HL-60/S4 treated with phorbol 12-myristate 13-acetate at 8.2 ng/mL for 4 days and 3 days (cell line): ENCODE measurements around the gene KRT27.
"Not testable (repeated sequence)": the region's sequence is repeated elsewhere in the genome, so short reads cannot be mapped to it uniquely, and the experiment has no call there.

ENCODE experiments used
- in situ Hi-C: fragments of 300-500 bp; cut with MboI; formaldehyde crosslinking; loops from 2 replicates; pipeline ENCODE4 v1.15.0; 2022; ENCODE audit warnings: low sequenced_read_pairs

Gene KRT27, protein sequence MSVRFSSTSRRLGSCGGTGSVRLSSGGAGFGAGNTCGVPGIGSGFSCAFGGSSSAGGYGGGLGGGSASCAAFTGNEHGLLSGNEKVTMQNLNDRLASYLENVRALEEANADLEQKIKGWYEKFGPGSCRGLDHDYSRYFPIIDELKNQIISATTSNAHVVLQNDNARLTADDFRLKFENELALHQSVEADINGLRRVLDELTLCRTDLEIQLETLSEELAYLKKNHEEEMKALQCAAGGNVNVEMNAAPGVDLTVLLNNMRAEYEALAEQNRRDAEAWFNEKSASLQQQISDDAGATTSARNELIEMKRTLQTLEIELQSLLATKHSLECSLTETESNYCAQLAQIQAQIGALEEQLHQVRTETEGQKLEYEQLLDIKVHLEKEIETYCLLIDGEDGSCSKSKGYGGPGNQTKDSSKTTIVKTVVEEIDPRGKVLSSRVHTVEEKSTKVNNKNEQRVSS

DNA sequence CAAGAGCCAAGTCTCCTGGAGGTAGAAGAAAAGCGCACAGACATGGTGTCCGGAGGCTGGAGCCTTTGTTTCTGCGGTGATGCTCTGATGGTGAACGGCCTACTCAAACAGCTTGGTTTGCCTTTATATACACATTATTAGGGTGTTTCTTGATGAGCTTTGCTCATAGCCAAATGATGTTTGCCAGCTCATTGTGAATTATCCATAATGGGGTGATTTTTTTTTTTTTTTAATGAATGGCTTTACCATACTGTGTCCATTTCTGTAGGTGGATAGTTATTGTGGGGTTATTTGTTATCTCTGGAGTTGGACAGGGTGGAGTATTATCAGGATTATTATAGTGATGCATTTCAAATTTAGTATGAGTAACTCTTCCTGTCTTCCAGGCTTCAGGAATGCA is at the start of gene KRT27:
Gene KRT27, minus strand, starts transcription at position 101 of the 400 bp plus-strand sequence. Its CDS starts 57 bp downstream, at position 44.
- in situ Hi-C loops = no loop called here

DNA sequence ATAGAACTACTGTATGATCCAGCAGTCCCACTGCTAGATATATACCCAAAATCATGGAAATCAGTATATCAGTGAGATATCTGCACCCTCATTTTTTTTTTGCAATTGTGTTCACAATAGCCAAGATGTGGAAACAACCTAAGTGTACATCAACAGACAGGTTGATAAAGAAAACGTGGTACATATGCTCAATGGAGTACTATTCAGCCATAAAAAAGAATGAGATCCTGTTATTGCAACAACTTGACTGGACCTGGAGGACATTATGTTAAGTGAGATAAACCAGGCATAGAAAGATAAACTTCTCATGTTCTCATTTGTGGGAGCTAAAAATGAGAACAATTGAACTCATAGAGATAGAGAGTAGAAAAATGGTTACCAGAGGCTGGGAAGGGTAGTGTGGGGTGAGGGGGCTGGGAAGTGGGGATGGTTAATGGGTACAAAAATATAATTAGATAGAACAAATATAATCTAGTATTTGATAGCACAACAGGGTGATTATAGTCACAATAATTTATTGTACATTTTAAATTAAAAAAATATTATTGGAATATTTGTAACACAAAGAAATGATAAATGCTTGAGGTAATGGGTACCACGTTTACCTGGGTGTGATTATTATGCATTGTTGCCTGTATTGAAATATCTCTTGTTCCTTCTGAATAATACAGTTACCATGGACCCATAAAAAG is 47.9 kb upstream of the KRT27 start:
- in situ Hi-C loops = no loop called here

DNA sequence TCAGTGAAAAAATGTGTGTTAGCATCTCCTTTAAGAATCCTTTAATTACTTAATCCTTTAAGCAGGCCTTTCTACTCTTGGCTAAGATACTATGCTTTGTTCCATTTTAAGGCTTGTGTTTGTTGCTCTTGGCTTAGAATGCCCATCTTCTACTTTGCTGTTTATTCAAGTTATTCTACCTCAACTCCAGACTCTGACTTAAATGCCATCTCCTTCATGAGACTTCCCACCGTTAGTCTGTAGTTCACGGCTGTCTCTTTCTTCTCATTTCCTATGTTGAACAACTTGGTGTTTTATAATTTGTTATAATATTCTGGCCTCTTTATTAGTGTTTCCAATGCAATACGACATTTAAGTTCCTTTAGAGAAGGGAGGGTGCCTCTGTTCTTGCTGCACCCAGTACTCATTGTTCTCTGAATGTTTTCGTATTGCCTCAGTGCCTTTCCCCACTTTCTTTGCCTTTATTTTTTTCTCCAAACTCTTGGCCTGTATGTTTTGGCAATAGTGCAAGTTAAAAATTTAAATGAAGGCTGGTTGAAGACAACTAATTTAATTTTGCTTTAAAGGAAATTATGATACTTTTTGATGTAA is 46.2 kb upstream of the KRT27 start:
- in situ Hi-C loops = no loop called here

DNA sequence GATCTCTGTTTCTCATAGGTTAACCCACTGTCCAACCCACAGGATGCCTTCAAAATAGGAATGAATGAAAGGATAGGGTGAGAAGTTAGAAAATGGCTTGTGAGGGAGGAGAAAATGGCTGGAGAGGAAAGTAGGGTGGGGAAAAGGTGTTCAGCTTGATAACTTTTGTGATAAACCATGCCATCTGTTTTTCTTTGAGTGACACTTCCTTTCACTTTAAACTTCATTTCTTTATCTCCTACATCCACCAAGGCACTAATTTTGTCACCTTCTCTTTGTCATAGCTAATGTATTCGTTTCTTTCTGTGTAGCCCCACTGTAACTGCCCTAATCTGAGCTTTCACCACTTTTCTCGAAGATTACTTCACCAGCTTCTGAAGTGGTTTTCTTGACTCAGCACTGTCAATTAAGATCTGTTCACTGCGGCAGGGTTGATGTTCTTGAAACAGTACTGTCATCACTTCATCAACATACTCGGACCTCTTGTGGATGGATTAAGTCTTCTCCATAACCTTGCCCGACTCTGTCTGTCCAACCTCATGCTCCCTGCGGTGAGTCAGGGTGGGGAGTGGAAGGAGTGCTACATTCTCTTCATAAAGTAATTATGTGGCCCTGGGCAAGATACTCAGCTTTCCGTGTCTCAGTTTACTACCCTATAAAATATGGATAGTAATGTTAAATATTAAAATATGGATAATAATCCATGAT is 45.5 kb upstream of the KRT27 start:
- in situ Hi-C loops = no loop called here

DNA sequence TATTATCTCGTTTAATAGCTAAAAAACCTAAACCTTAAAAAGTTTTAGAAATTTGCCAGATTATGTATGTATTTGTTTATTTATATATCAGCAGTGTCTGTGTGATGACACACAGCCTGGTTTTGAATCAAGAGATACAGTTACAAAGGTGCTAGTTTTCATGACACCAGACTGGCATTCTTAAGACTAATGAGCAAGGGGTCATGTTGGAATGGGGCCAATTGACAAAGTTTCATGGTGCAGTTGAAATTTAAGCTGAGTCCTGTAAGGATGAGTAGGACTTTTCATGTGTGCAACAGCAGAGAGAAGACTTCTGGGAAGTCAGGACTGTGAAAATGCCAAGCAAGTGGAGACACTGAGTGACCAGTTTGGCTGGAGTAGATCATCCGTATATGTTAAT is 43.2 kb upstream of the KRT27 start:
- in situ Hi-C loops = no loop called here

DNA sequence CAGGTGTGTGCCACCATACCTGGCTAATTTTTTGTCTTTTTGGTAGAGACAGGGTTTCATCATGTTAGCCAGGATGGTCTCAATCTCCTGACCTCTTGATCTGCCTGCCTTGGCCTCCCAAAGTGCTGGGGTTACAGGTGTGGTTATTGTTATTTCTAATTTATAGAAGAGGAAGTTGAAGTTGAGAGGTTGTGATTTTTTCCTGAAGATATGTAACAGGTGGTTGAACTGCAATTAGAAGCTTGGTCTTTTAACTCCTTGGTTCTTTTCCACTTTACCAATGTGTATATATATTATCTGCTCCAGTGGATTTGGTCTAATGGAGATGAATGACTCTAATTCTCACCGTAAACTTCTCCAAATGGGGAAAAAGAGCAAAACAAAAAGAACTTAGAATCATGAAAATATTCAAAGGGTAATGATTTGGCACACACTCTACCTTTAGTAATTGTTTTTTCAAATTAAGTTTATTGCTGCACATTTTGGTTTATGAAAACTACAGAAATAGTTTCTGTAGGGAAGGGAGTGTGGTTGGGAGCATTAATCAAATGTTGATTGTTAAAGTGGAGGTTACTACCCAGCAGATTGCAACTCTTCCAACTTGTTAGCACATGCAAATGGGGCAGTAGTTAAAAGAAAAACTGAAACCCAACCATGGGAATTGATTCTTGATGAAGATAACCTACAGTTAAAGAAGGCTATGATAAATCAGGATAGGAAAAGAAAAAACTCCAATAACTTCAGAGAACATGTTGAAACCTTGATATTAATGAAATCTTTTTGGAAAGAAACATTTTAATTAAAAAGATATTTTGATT is 41.9 kb upstream of the KRT27 start:
- in situ Hi-C loops = no loop called here

DNA sequence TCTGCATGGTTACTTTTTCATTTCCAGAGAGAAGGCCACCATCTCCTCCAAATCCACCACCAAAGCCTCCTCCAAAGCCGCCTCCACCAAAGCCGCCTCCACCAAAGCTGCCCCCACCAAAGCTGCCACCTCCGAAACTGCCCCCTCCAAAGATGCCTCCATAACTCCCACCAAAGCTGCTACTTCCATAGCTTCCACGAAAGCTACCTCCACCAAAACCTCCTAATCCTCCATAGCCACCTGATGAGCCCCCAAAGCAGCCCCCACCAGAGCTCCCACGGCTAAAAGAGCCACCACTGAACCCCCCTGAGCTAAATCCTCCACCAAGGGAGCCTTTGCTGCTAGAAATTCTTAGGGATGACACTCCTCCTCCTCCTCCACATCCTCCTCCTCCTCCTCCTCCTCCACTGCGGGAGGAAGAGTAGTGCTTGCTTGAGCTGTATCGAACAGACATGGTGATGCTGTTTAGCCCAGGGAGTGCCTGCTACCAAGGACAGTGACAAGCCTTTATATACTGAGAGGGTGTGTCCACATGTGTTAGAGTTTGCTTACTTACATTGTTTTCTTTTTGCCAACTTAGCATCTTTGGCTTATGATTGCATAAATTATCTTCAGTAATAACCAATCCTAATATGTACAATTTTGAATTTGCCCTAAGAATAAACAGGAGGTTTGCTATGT is 39.9 kb upstream of the KRT27 start, which contains the start of gene KRT10:
Gene KRT10, minus strand, starts transcription at position 483 of the 681 bp plus-strand sequence. Its CDS starts 29 bp downstream, at position 454.
- in situ Hi-C loops = no loop called here

DNA sequence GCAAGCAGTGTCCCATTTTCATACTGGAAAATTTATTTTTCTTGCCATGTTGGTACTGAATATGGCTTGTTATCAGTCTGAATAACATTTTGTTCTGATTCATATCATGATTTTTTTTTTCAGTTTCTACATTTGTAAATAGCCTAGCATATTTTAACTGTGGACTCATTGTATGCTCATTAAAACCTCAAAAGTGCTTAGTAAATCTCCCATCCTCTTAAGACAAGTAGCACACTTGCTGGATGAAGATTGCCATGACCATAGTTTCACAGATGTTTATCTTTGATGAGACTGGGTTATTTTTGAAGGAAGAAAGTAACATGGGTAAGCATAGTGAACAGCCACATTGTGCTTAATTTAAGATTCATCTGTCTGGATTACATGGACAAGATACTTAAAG is 39.2 kb upstream of the KRT27 start:
- in situ Hi-C loops = no loop called here

DNA sequence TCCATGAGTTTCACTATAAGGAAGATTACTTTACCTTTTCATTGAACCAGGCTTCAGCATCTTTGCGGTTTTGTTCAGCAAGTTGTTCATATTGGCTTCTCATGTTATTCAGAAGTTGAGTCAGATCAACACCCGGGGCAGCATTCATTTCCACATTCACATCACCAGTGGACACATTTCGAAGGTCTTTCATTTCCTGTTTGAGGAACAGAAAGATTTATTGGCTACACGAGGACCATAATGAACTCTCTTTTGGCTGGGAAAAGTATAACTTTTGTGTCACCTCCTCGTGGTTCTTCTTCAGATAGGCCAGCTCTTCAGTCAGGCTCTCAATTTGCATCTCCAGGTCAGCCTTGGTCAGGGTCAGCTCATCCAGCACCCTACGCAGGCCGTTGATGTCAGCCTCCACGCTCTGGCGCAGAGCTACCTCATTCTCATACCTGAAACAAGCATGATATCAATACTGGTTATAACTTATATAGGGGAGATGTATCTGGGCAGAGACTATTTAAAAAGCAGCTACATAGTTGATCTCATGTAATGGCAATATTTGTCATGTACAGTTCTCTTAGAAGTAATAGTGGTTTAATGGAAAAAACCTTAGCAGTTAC is 38.0 kb upstream of the KRT27 start:
- in situ Hi-C loops = no loop called here

DNA sequence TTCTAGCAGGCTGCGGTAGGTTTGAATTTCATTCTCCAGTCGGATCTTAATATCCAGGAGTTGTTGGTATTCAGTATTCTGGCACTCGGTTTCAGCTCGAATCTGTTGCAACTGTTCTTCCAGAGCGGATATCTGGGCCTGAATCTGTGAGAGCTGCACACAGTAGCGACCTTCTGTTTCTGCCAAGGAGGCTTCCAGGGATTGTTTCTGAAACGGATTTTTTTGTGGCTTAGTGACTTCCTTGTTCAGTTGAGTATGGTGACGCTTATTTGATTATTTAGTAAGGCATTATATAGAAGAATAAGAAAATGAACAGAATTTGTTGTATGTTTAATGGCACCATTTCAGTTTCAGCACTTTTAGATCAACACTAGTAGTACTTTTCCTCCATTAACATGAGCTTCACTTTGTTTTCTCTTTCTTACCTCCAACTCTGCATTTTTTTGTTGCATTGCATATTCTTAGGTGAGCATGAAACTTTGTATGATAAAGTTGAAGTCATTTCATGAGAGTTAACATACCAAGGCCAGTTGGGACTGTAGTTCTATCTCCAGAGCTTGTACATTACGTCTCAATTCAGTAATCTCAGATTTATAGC is 37.3 kb upstream of the KRT27 start:
- in situ Hi-C loops = no loop called here

DNA sequence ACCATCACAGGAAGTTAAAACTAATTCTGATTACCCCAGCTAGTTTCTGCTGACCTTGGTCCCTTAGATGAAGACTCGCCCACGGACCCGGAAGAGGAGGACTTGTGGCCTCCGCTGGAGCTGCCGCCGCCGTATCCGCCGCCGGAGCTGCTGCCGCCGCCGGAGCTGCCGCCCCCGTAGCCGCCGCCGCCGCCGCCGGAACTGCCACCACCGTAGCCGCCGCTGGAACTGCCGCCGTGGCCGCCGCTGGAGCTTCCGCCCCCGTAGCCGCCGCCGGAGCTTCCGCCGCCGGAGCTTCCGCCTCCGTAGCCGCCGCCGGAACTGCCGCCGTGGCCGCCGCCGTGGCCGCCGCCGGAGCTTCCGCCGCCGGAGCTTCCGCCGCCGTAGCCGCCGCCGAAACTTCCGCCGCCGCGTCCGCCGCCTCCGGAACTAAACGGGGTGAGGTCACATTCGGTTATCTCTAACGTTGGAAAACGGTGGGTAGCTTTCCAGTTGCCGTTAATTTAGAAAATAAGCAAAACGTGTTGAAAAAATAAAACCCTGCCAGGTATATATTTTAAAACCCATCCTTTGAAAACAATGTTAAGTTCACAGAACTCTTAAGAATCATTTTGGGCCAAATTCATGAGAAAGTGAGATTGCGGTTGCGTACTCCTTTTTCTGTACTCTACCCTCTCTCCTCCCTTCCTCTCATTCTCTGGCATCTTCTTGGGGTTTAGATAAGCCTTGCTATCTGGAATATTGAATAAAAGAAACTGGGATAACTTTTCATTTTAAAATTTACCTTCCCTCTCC is 36.6 kb upstream of the KRT27 start:
- in situ Hi-C loops = no loop called here

DNA sequence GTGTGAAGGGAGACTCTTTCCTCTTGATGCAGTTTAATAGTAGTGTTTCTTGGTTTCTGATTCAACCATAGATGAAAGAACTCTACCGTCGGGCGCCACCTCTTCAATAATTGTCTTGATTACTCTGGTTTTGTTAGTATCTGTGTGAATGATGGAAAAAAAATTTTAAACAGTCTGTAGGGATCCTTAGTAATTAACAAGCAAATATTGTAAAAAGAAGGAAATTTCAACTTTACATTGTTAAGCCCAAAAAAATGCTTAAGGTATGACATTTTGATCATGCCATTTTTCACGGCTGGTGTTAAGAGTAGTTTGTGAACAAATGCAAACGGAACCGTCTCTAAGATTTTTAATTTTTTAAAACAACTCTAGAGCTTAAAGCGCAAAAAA is 36.0 kb upstream of the KRT27 start:
- in situ Hi-C loops = no loop called here

DNA sequence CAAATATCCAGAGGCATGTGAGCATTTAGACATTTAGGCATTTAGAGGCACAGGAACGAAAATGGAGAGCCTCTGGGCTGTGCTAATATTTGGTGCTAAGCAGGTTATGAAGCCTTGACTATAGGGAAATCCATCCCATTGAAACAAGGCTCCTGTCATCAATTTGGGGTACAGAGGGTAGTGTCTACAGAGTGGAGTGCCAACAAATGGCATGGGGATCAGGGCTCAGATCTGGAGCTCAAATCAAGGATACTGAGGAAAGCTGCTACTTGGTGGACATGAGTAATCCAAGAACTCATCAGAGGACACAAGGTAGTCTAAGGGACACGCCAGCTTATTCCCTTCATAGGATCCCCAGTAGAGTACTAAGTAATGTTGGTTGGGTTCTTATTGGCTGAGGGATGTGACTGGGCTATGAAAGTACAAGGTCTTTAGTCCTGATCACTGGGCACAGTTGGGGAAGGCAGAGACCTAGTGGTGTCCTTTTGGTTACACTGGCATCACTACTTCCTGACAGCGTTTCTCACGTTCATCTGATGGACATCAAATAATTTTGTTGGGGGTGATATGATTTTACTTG is 34.8 kb upstream of the KRT27 start:
- in situ Hi-C loops = no loop called here

DNA sequence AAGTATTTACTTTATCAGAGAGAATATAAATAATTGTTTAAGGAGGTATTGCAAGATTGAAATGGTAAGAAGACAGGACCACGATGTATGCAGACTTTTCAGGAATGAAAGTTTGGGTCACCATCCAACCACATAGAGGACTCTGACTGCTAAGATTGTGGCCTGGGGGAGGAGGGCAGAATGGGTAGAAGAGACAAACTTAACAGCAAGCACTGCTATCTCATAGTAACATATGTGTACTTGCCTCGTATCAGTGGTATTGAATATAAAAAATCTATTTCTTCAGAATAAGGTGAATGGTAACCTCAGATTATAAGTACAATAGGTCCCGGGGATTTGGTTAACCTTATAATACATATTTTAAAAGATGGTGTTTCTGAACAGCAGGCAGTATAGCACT is 34.2 kb upstream of the KRT27 start:
- in situ Hi-C loops = no loop called here

DNA sequence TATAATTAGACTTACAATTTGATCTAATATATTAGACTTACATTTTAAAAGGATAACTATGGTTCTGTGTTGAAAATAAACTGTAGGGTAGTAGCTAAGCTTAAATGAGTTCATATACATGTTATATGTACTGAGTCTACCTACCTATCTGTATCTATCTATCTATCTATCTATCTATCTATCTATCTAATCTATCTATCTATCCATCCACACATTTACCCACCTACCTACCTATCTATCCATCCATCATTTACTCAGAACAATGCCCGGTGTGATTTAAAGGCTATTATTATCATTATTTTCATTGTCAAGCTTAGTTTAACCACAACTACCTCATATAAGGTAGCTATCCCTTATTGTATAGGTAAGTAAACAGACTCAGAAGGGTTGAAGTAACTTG is 33.0 kb upstream of the KRT27 start:
- in situ Hi-C loops = no loop called here

DNA sequence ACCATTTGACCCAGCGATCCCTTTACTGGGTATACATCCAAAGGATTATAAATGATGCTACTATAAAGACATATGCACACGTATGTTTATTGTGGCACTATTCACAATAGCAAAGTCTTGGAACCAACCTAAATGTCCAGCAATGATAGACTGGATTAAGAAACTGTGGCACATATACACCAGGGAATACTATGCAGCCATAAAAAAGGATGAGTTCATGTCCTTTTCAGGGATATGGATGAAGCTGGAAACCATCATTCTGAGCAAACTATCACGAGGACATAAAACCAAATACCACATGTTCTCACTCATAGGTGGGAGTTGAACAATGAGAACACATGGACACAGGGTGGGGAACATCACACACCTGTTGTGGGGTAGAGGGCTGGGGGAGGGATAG is 32.3 kb upstream of the KRT27 start:
- in situ Hi-C loops = not testable (repeated sequence)

DNA sequence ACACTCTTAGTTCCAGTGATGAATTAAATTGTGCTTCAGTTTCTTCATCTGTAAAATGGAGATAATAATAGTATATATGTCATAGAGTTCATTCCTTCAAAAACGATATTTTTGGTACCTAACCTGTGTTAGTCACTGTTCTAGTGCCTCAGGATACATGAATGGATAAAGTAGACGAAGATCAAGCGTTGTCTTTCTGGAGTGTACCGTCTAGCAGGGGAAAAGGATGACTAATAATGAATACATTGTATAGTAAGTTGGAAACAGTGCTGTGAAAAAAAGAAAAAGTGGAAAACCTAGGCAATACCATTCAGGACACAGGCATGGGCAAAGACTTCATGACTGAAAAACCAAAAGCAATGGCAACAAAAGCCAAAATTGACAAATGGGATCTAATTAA is 31.5 kb upstream of the KRT27 start:
- in situ Hi-C loops = no loop called here

DNA sequence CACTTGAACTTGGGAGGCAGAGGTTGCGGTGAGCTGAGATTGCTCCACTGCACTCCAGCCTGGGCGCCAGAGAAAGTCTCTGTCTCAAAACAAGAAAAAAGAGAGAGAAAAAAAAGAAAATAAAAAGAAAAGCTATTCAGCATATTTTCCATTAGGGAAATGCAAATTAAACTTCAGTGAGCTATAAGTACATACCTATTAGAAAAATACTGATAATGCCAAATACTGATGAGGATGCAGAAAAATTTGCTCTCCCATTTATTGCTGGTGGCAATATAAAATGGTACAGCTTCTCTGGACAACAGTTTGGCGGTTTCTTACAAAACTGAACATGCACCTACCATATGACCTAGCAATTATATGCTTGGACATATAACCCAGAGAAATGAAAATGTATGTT is 30.3 kb upstream of the KRT27 start:
- in situ Hi-C loops = no loop called here
